PC-9 (cell line): ENCODE measurements around the gene SHC1. TPM values are rescaled to one million over a fixed set of nuclear protein-coding genes. Genes with fewer than 3 reads are reported as not detected.

Experiments
- BruUV-seq: library from RNA; stranded (reverse); fragments of 400-500 nt; replicated peaks from 2 replicates; lab custom pipeline; 2021; lab: Mats Ljungman, UMichigan
- CTCF ChIA-PET: fragments of 300-600 bp; sonication (Branson Sonifier 250); formaldehyde crosslinking; loops from one replicate; lab custom pipeline; 2022; ENCODE audit warnings: antibody characterized with exemption; lab: Charles Lee
- POLR2A ChIA-PET: fragments of 300-600 bp; sonication (Branson Sonifier 250); formaldehyde crosslinking; loops from one replicate; lab custom pipeline; 2022; ENCODE audit warnings: antibody characterized with exemption; ENCODE audit not compliant: unreplicated experiment; lab: Charles Lee
- DNase-seq, 2 experiments: peaks; one replicate each; pipeline versions ENCODE4 v3.0.0 to v3.0.0-alpha.2; 2015 to 2022; ENCODE audit warnings: mixed read lengths in 1 of 2
- H2AFZ ChIP-seq: fragments of 200-600 bp; sonication (generic); 2 replicates; pipeline ENCODE4 v1.8.1; 2017; ENCODE audit warnings: antibody characterized with exemption
- H3F3A ChIP-seq: fragments of 200-600 bp; sonication (generic); 2 replicates; pipeline ENCODE4 v1.8.1; 2017; ENCODE audit warnings: antibody characterized with exemption, mild to moderate bottlenecking, low read depth; ENCODE audit not compliant: insufficient read depth
- H3K27ac ChIP-seq: fragments of 200-600 bp; sonication (generic); 2 replicates; pipeline ENCODE4 v1.6.1; 2016; ENCODE audit warnings: mixed run types
- H3K27me3 ChIP-seq: fragments of 200-600 bp; sonication (generic); 2 replicates; pipeline ENCODE4 v1.6.1; 2016; ENCODE audit warnings: low read depth, mixed run types; ENCODE audit not compliant: insufficient read depth
- H3K36me3 ChIP-seq: fragments of 200-600 bp; sonication (generic); 2 replicates; pipeline ENCODE4 v1.6.1; 2016; ENCODE audit warnings: low read depth, mixed run types
- H3K4me1 ChIP-seq: fragments of 200-600 bp; sonication (generic); replicated peaks from 2 replicates; pipeline ENCODE4 v1.6.1; 2016; ENCODE audit warnings: mixed run types; ENCODE audit not compliant: insufficient read depth
- H3K4me2 ChIP-seq: fragments of 200-600 bp; sonication (generic); 2 replicates; pipeline ENCODE4 v1.6.1; 2017; ENCODE audit warnings: mixed run types
- H3K4me3 ChIP-seq: fragments of 200-600 bp; sonication (generic); 2 replicates; pipeline ENCODE4 v1.6.1; 2016; ENCODE audit warnings: mixed run types
- H3K79me2 ChIP-seq: fragments of 200-600 bp; sonication (generic); 2 replicates; pipeline ENCODE4 v1.6.1; 2017; ENCODE audit warnings: low read depth, mixed run types
- H3K9me2 ChIP-seq: fragments of 200-600 bp; sonication (generic); 2 replicates; pipeline ENCODE4 v1.8.1; 2017; ENCODE audit warnings: mild to moderate bottlenecking; ENCODE audit not compliant: insufficient read depth
- H3K9me3 ChIP-seq: fragments of 200-600 bp; sonication (generic); 2 replicates; pipeline ENCODE4 v1.8.1; 2016; ENCODE audit warnings: low read depth; ENCODE audit not compliant: insufficient read depth
- H4K20me1 ChIP-seq: fragments of 200-600 bp; sonication (generic); 2 replicates; pipeline ENCODE4 v1.8.1; 2017; ENCODE audit not compliant: insufficient read depth
- EZH2 ChIP-seq: fragments of 200-600 bp; sonication (generic); IDR thresholded peaks from 2 replicates; pipeline ENCODE4 v1.8.0; 2017; ENCODE audit warnings: antibody characterized with exemption, low read depth
- intact Hi-C: fragments of 100-400 bp; cut with micrococcal nuclease; formaldehyde crosslinking; loops from one replicate; pipeline ENCODE4 v1.10.0; 2022; ENCODE audit not compliant: unreplicated experiment
- total RNA-seq: library from RNA; stranded (reverse); gene quantifications from 2 replicates; pipeline ENCODE4 v1.2.3, GENCODE V29; 2021
- TF ChIP-seq, protein P1 (sequence below): fragments of 200-600 bp; sonication (generic); conservative IDR thresholded peaks from 2 replicates; pipeline ENCODE4 v1.6.1; 2017; ENCODE audit warnings: mixed run types, antibody characterized with exemption, mild to moderate bottlenecking, moderate library complexity

The SHC1 gene
- total RNA-seq, 1 experiment from 2014 or later, result 210 TPM

DNA sequence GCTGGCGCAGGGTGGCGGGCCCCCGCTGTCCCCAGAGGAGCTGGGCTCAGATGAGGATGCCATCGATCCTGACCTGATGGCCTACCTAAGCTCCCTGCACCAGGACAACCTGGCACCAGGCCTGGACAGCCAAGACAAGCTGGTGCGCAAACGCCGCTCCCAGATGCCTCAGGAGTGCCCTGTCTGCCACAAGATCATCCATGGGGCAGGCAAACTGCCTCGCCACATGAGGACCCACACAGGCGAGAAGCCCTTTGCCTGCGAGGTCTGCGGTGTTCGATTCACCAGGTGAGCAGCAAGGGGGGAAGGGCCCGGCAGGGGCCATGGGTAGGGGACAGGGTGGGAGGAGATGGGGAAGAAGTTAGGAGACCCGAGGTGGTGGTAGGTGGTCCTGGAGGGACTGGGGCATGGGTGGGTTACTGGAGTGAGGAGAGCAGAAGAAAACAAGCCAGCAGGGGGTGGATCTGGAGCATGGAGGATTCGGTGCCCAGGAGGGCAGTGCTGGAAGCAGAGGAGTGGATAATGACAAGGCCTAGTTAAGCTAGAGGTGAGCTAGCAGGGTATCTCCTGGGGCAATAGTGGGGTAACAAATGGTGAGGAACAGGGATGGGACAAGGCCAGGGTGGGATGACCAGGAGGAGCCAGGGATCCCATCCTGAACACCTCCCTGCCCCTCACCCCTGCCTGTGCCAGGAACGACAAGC lies 45.1 kb upstream of the SHC1 start:
- intact Hi-C loops, result loop anchor here (2.0 kb wide), 3 partner anchors 29 to 55 kb away; partner anchors contain the start of genes PYGO2 and SHC1
- H3K79me2 ChIP-seq, result peaks cover 4% of the 10 kb centered on the region; the same call in 1 of the 2 replicates
- CTCF ChIA-PET, result no interaction called here
- DNase-seq, result no peak
- no peaks in the 10 kb centered on the region for H3K27me3 ChIP-seq
- H3K4me3 ChIP-seq, result no peak overlapping the region
- TF ChIP-seq EZH2, result no peak
- TF ChIP-seq, protein P1, sequence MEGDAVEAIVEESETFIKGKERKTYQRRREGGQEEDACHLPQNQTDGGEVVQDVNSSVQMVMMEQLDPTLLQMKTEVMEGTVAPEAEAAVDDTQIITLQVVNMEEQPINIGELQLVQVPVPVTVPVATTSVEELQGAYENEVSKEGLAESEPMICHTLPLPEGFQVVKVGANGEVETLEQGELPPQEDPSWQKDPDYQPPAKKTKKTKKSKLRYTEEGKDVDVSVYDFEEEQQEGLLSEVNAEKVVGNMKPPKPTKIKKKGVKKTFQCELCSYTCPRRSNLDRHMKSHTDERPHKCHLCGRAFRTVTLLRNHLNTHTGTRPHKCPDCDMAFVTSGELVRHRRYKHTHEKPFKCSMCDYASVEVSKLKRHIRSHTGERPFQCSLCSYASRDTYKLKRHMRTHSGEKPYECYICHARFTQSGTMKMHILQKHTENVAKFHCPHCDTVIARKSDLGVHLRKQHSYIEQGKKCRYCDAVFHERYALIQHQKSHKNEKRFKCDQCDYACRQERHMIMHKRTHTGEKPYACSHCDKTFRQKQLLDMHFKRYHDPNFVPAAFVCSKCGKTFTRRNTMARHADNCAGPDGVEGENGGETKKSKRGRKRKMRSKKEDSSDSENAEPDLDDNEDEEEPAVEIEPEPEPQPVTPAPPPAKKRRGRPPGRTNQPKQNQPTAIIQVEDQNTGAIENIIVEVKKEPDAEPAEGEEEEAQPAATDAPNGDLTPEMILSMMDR, result no peak
- no peak overlapping the region for H3K4me2 ChIP-seq
- H3K4me1 ChIP-seq, result peaks cover 28% of the 10 kb centered on the region
- H3K27ac ChIP-seq, result no peak overlapping the region
- BruUV-seq, result no TSS peak
- H3K9me2 ChIP-seq, result no peaks in the 10 kb centered on the region
- POLR2A ChIA-PET, result interaction anchor here (0.6 to 0.7 kb wide), 2 partner anchors 10 to 12 kb away, joined by 4 to 5 read pairs; no protein-coding TSS in a partner anchor
- H3K9me3 ChIP-seq, result no peaks in the 10 kb centered on the region
- H2AFZ ChIP-seq, result no peak overlapping the region
- peaks cover 37% of the 10 kb centered on the region for H3F3A ChIP-seq
- H3K36me3 ChIP-seq, result no peaks in the 10 kb centered on the region
- peaks cover 23% of the 10 kb centered on the region for H4K20me1 ChIP-seq

DNA sequence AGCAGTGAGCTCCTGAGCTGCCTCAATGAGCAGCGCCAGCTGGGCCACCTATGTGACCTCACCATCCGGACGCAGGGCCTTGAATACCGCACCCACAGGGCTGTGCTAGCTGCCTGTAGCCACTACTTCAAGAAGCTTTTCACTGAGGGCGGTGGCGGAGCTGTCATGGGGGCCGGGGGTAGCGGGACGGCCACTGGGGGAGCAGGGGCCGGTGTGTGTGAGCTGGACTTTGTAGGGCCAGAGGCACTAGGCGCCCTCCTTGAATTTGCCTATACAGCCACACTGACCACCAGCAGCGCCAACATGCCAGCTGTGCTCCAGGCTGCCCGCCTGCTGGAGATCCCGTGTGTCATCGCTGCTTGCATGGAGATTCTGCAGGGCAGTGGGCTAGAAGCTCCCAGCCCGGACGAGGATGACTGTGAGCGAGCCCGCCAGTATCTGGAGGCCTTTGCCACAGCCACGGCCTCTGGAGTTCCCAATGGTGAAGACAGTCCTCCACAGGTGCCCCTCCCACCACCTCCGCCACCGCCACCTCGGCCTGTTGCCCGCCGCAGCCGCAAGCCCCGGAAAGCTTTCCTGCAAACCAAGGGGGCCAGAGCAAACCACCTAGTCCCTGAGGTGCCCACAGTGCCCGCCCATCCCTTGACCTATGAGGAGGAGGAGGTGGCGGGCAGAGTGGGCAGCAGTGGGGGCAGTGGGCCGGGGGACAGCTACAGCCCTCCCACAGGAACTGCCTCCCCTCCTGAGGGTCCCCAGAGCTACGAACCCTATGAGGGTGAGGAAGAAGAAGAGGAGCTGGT lies 44.4 kb upstream of the SHC1 start:
- Histone ChIP-seq H3K36me3 (no peaks in the 10 kb centered on the region), H3F3A (peaks cover 37% of the 10 kb centered on the region), H3K4me1 (peaks cover 28% of the 10 kb centered on the region), H3K27ac (no peak overlapping the region), H2AFZ (no peak overlapping the region), H3K9me2 (no peaks in the 10 kb centered on the region), H4K20me1 (peaks cover 23% of the 10 kb centered on the region), H3K9me3 (no peaks in the 10 kb centered on the region), H3K4me2 (no peak overlapping the region), H3K4me3 (no peak overlapping the region), H3K79me2 (peaks cover 4% of the 10 kb centered on the region; the same call in 1 of the 2 replicates), H3K27me3 (no peaks in the 10 kb centered on the region)
- no peak for DNase-seq
- TF ChIP-seq, protein P1, result no peak
- TF ChIP-seq EZH2, result no peak
- ChIA-PET CTCF (interaction anchor here (0.5 kb wide), 1 partner anchor 68 kb away, joined by 7 read pairs; no protein-coding TSS in a partner anchor), POLR2A (no interaction called here)
- intact Hi-C loops, result no loop called here
- no TSS peak for BruUV-seq

- Histone ChIP-seq H2AFZ (no peak overlapping the region), H3K4me2 (no peak overlapping the region), H3K36me3 (no peaks in the 10 kb centered on the region), H3K27me3 (no peaks in the 10 kb centered on the region), H3K9me3 (no peaks in the 10 kb centered on the region), H3F3A (peaks cover 37% of the 10 kb centered on the region), H3K4me1 (peaks cover 20% of the 10 kb centered on the region), H3K9me2 (no peaks in the 10 kb centered on the region), H4K20me1 (peaks cover 30% of the 10 kb centered on the region), H3K4me3 (no peak overlapping the region), H3K79me2 (peaks cover 7% of the 10 kb centered on the region), H3K27ac (no peak overlapping the region)
- intact Hi-C loops, result no loop called here
- ChIA-PET CTCF (no interaction called here), POLR2A (no interaction called here)
- DNase-seq, result no peak
- TF ChIP-seq, protein P1, result no peak
- no peak for TF ChIP-seq EZH2
- BruUV-seq, result no TSS peak
These were observed 43.1 kb upstream of the SHC1 start for GRCh38 chr1:155013632-155014031.
